ENCODE data around the gene PIAS1.

Gene PIAS1

GRCh38 chr15:68235022-68235421, 180.9 kb downstream of the PIAS1 start:
- Histone ChIP-seq H2BK5ac (ENCODE audit: low read depth, low read length, poor library complexity, severe bottlenecking) (no peak overlapping the region), H2AFZ (ENCODE audit: low read depth, low read length) (no peak overlapping the region), H2BK120ac (ENCODE audit: low read depth, low read length) (no peak overlapping the region), H3K4ac (ENCODE audit: low read depth in 1 of 2, low read length in 2 of 2) (peak overlapping the region in 1 of 2 experiments; percentile 2), H3K18ac (ENCODE audit: low read depth in 1 of 2, low read length in 2 of 2) (no peak overlapping the region), H4K8ac (ENCODE audit: low read length) (no peak overlapping the region), H3K4me2 (ENCODE audit: low read length, poor library complexity, severe bottlenecking) (no peak overlapping the region), H3K79me1 (replicated peaks; ENCODE audit: low read length, poor library complexity, severe bottlenecking) (peaks cover under 1% of the 10 kb centered on the region), H3K27ac (ENCODE audit: low read length, poor library complexity, severe bottlenecking) (no peak overlapping the region), H3K9me3 (ENCODE audit: control insufficient read depth, low read length) (peaks cover 6% of the 10 kb centered on the region), H2AK5ac (ENCODE audit: low read length, severe bottlenecking) (no peak overlapping the region), H3K23ac (ENCODE audit: low read length in 2 of 2) (no peak overlapping the region), H2BK12ac (ENCODE audit: low read length in 2 of 2) (no peak overlapping the region), H3K27me3 (ENCODE audit: control insufficient read depth in 1 of 2, insufficient read depth in 1 of 2, low read length in 2 of 2) (no peaks in the 10 kb centered on the region), H3K36me3 (ENCODE audit: control insufficient read depth in 1 of 2, insufficient read depth in 2 of 2, low read depth in 1 of 2, low read length in 2 of 2) (no peaks in the 10 kb centered on the region), H4K91ac (ENCODE audit: low read length) (no peak overlapping the region), H2BK15ac (ENCODE audit: low read depth, poor library complexity, severe bottlenecking) (no peak overlapping the region), H3K14ac (ENCODE audit: low read length in 2 of 2) (no peak overlapping the region), H3K4me1 (ENCODE audit: control insufficient read depth, insufficient read depth, low read depth, low read length) (peaks cover 6% of the 10 kb centered on the region), H3K9ac (ENCODE audit: low read length) (no peak overlapping the region), H3K4me3 (ENCODE audit: insufficient read depth in 1 of 2, low read depth in 1 of 2, low read length in 2 of 2) (no peak overlapping the region)
- no peak for DNase-seq
- WGBS = 90% methylated on average over 4 of the region's 4 CpGs

GRCh38 chr15:68239025-68239424, 184.9 kb downstream of the PIAS1 start:
- peaks cover 10% of the 10 kb centered on the region for H3K9me3 ChIP-seq (ENCODE audit: control insufficient read depth, low read length)
- no peak overlapping the region for H3K14ac ChIP-seq (ENCODE audit: low read length in 2 of 2)
- no peaks in the 10 kb centered on the region for H3K27me3 ChIP-seq (ENCODE audit: control insufficient read depth in 1 of 2, insufficient read depth in 1 of 2, low read length in 2 of 2)

GRCh38 chr15:68241088-68241935, 187.2 kb downstream of the PIAS1 start:
- no peak overlapping the region for H3K23ac ChIP-seq (ENCODE audit: low read length in 2 of 2)
- no peaks in the 10 kb centered on the region for H3K27me3 ChIP-seq (ENCODE audit: control insufficient read depth in 1 of 2, insufficient read depth in 1 of 2, low read length in 2 of 2)
- H3K9ac ChIP-seq (ENCODE audit: low read length) = no peak overlapping the region
- no peak overlapping the region for H4K91ac ChIP-seq (ENCODE audit: low read length)
- no peak overlapping the region for H3K4me2 ChIP-seq (ENCODE audit: low read length, poor library complexity, severe bottlenecking)
- no peak overlapping the region for H2BK5ac ChIP-seq (ENCODE audit: low read depth, low read length, poor library complexity, severe bottlenecking)
- H3K4me1 ChIP-seq (ENCODE audit: control insufficient read depth, insufficient read depth, low read depth, low read length) = no peaks in the 10 kb centered on the region
- H2BK12ac ChIP-seq (ENCODE audit: low read length in 2 of 2) = no peak overlapping the region
- H4K8ac ChIP-seq (ENCODE audit: low read length) = no peak overlapping the region
- no peak overlapping the region for H3K14ac ChIP-seq (ENCODE audit: low read length in 2 of 2)
- H3K4ac ChIP-seq (ENCODE audit: low read depth in 1 of 2, low read length in 2 of 2) = no peak overlapping the region
- no peak overlapping the region for H3K27ac ChIP-seq (ENCODE audit: low read length, poor library complexity, severe bottlenecking)
- WGBS = 81% methylated on average over 4 of the region's 5 CpGs
- H3K36me3 ChIP-seq (ENCODE audit: control insufficient read depth in 1 of 2, insufficient read depth in 2 of 2, low read depth in 1 of 2, low read length in 2 of 2) = no peaks in the 10 kb centered on the region
- no peak overlapping the region for H3K18ac ChIP-seq (ENCODE audit: low read depth in 1 of 2, low read length in 2 of 2)
- no peaks in the 10 kb centered on the region for H3K79me1 ChIP-seq (replicated peaks; ENCODE audit: low read length, poor library complexity, severe bottlenecking)
- no peak overlapping the region for H2AFZ ChIP-seq (ENCODE audit: low read depth, low read length)
- H3K9me3 ChIP-seq (ENCODE audit: control insufficient read depth, low read length) = peaks cover 20% of the 10 kb centered on the region
- H2BK120ac ChIP-seq (ENCODE audit: low read depth, low read length) = no peak overlapping the region
- H2BK15ac ChIP-seq (ENCODE audit: low read depth, poor library complexity, severe bottlenecking) = no peak overlapping the region
- H3K4me3 ChIP-seq (ENCODE audit: insufficient read depth in 1 of 2, low read depth in 1 of 2, low read length in 2 of 2) = no peak overlapping the region
- no peak overlapping the region for H2AK5ac ChIP-seq (ENCODE audit: low read length, severe bottlenecking)
- no peak for DNase-seq

More at GRCh38 chr15:68239025-68239424, 184.9 kb downstream of the PIAS1 start:
- Histone ChIP-seq H2BK120ac (ENCODE audit: low read depth, low read length) (no peak overlapping the region), H2BK15ac (ENCODE audit: low read depth, poor library complexity, severe bottlenecking) (no peak overlapping the region), H3K4me2 (ENCODE audit: low read length, poor library complexity, severe bottlenecking) (no peak overlapping the region), H2BK12ac (ENCODE audit: low read length in 2 of 2) (no peak overlapping the region), H2AFZ (ENCODE audit: low read depth, low read length) (no peak overlapping the region), H4K91ac (ENCODE audit: low read length) (no peak overlapping the region), H2AK5ac (ENCODE audit: low read length, severe bottlenecking) (no peak overlapping the region), H3K36me3 (ENCODE audit: control insufficient read depth in 1 of 2, insufficient read depth in 2 of 2, low read depth in 1 of 2, low read length in 2 of 2) (no peaks in the 10 kb centered on the region), H3K4me3 (ENCODE audit: insufficient read depth in 1 of 2, low read depth in 1 of 2, low read length in 2 of 2) (no peak overlapping the region), H4K8ac (ENCODE audit: low read length) (no peak overlapping the region), H3K4me1 (ENCODE audit: control insufficient read depth, insufficient read depth, low read depth, low read length) (no peaks in the 10 kb centered on the region), H3K23ac (ENCODE audit: low read length in 2 of 2) (no peak overlapping the region), H3K4ac (ENCODE audit: low read depth in 1 of 2, low read length in 2 of 2) (no peak overlapping the region), H3K27ac (ENCODE audit: low read length, poor library complexity, severe bottlenecking) (no peak overlapping the region), H3K9ac (ENCODE audit: low read length) (no peak overlapping the region), H3K18ac (ENCODE audit: low read depth in 1 of 2, low read length in 2 of 2) (no peak overlapping the region), H2BK5ac (ENCODE audit: low read depth, low read length, poor library complexity, severe bottlenecking) (no peak overlapping the region), H3K79me1 (replicated peaks; ENCODE audit: low read length, poor library complexity, severe bottlenecking) (no peaks in the 10 kb centered on the region)
- no peak for DNase-seq

All from mesenchymal stem cell (in vitro differentiated cells and primary cell).